Effector memory CD4-positive, alpha-beta T cell (primary cell): ENCODE data around the gene CDV3.

ENCODE experiments used
- DNase-seq, 3 donors: peaks; one replicate each; pipeline ENCODE4 v3.0.0-alpha.2; 2020
- H3K27ac ChIP-seq: 2 replicates; pipeline ENCODE4 v1.7.0; 2013; ENCODE audit warnings: mild to moderate bottlenecking, low read length, moderate library complexity; ENCODE audit not compliant: insufficient read depth, poor library complexity, severe bottlenecking
- H3K27me3 ChIP-seq: replicated peaks from 2 replicates; pipeline ENCODE4 v1.7.0; 2013; ENCODE audit warnings: mild to moderate bottlenecking, low read length; ENCODE audit not compliant: insufficient read depth, control insufficient read depth, poor library complexity, severe bottlenecking
- H3K36me3 ChIP-seq: 2 replicates; pipeline ENCODE4 v1.7.0; 2013; ENCODE audit warnings: mild to moderate bottlenecking, low read length, moderate library complexity; ENCODE audit not compliant: control insufficient read depth, insufficient read depth
- H3K4me1 ChIP-seq: 2 replicates; pipeline ENCODE4 v1.7.0; 2013; ENCODE audit warnings: low read length, mild to moderate bottlenecking; ENCODE audit not compliant: control insufficient read depth, insufficient read depth, poor library complexity, severe bottlenecking
- H3K4me3 ChIP-seq: 2 replicates; pipeline ENCODE4 v1.7.0; 2013; ENCODE audit warnings: low read length, low read depth, mild to moderate bottlenecking; ENCODE audit not compliant: insufficient read depth, poor library complexity, severe bottlenecking
- H3K9me3 ChIP-seq: 2 replicates; pipeline ENCODE4 v1.7.0; 2013; ENCODE audit warnings: mild to moderate bottlenecking, low read length, moderate library complexity; ENCODE audit not compliant: control insufficient read depth

The CDV3 gene

DNA sequence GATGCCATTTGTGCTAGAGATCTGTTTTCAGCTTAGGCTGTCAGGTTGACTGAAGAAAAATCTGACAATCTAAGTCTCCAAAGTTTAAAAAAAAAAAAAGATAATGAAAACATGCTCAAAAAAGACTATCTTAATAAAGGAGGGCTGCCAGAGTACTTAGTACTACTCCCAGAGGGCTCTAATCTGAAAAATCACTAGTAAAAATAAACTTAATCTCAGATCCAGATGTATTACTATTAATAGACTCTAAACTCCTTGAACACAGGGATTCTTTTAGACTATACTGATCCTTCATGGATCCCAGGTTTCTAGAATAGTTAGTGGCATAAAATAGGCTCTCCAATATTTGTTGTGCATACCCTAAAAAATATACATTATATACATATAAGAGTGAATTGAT lies 54.3 kb downstream of the CDV3 start:
- Histone ChIP-seq H3K9me3 (no peaks in the 10 kb centered on the region), H3K36me3 (peaks cover 35% of the 10 kb centered on the region), H3K27me3 (no peaks in the 10 kb centered on the region), H3K4me1 (no peaks in the 10 kb centered on the region), H3K27ac (no peak overlapping the region), H3K4me3 (no peak overlapping the region)
- no peak for DNase-seq

DNA sequence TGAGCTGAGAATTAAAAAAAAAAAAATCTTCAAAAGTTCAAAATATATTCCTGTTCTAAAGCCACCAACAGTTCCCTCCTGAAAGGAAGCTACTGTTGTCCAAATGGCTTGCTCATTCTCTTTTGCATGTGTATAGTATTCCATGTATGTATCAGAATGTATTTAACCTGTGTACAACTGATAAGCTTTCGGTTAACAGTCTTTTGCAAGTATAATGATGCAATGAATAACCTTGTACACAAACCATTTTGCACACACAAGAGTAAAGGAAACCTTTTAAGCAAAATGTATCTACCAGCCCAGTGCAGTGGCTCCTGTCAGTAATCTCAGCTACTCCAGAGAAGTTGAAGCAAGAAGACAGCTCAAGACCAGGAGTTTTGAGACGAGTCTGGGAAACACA lies 55.7 kb downstream of the CDV3 start:
- Histone ChIP-seq H3K9me3 (no peaks in the 10 kb centered on the region), H3K36me3 (peaks cover 34% of the 10 kb centered on the region)
- DNase-seq: no peak

GRCh38 chr3:133633439-133633838 lies 60.0 kb downstream of the CDV3 start:
- Histone ChIP-seq H3K4me3 (no peak overlapping the region), H3K27me3 (no peaks in the 10 kb centered on the region), H3K36me3 (peaks cover 42% of the 10 kb centered on the region), H3K4me1 (no peaks in the 10 kb centered on the region), H3K9me3 (no peaks in the 10 kb centered on the region), H3K27ac (no peak overlapping the region)
- DNase-seq: no peak

More for the DNA sequence above, 55.7 kb downstream of the CDV3 start:
- Histone ChIP-seq H3K4me1 (no peaks in the 10 kb centered on the region), H3K27ac (no peak overlapping the region), H3K27me3 (no peaks in the 10 kb centered on the region), H3K4me3 (no peak overlapping the region)
